ENCODE results near the gene PLXNB3.

The PLXNB3 gene

DNA sequence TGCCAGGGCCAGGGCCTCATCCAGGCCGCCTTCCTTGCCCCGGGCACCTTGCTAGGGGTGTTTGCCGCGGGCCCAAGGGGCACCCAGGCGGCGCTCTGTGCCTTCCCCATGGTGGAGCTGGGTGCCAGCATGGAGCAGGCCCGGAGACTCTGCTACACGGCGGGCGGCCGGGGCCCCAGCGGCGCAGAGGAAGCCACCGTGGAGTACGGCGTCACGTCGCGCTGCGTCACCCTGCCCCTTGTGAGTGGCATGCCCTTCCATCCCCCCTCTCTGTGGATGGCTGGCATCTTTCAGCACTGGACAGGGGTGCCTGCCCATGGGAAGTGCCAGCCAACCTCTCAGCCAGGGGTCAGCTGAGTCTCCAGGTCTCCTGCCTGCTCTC, 3.6 kb downstream of the PLXNB3 start:
- H3K9me3 ChIP-seq (replicated peaks; ENCODE audit: insufficient read depth, low read length): no peaks in the 10 kb centered on the region
- H2AFZ ChIP-seq (ENCODE audit: low read length): no peak overlapping the region
- no peaks in the 10 kb centered on the region for H3K4me1 ChIP-seq (ENCODE audit: low read length)

GRCh38 chrX:153768311-153769157, 4.5 kb downstream of the PLXNB3 start:
- no peaks in the 10 kb centered on the region for H3K36me3 ChIP-seq (replicated peaks; ENCODE audit: insufficient read depth, low read length)
- H3K4me1 ChIP-seq (ENCODE audit: low read length): no peaks in the 10 kb centered on the region
- TF ChIP-seq EZH2phosphoT487 (IDR thresholded peaks at IDR 0.05; ENCODE audit: low read length): no peak
- TF ChIP-seq, protein P1, sequence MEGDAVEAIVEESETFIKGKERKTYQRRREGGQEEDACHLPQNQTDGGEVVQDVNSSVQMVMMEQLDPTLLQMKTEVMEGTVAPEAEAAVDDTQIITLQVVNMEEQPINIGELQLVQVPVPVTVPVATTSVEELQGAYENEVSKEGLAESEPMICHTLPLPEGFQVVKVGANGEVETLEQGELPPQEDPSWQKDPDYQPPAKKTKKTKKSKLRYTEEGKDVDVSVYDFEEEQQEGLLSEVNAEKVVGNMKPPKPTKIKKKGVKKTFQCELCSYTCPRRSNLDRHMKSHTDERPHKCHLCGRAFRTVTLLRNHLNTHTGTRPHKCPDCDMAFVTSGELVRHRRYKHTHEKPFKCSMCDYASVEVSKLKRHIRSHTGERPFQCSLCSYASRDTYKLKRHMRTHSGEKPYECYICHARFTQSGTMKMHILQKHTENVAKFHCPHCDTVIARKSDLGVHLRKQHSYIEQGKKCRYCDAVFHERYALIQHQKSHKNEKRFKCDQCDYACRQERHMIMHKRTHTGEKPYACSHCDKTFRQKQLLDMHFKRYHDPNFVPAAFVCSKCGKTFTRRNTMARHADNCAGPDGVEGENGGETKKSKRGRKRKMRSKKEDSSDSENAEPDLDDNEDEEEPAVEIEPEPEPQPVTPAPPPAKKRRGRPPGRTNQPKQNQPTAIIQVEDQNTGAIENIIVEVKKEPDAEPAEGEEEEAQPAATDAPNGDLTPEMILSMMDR (IDR thresholded peaks at IDR 0.05; ENCODE audit: low read length): no peak
- no peak for TF ChIP-seq EZH2 (optimal IDR thresholded peaks at IDR 0.05; ENCODE audit: low read depth, low read length)
- H3K4me2 ChIP-seq (ENCODE audit: low read depth, low read length): no peak overlapping the region
- H3K79me2 ChIP-seq (ENCODE audit: low read length): no peaks in the 10 kb centered on the region
- no peak for DNase-seq
- no peaks in the 10 kb centered on the region for H3K9me3 ChIP-seq (replicated peaks; ENCODE audit: insufficient read depth, low read length)
- H3F3A ChIP-seq (ENCODE audit: insufficient read depth, low read length): no peaks in the 10 kb centered on the region
- H2AFZ ChIP-seq (ENCODE audit: low read length): no peak overlapping the region
- H3K27ac ChIP-seq (ENCODE audit: low read length): no peak overlapping the region
- no peak overlapping the region for H3K9ac ChIP-seq (ENCODE audit: low read length)
- H3K9me2 ChIP-seq (replicated peaks; ENCODE audit: insufficient read depth, low read length): no peaks in the 10 kb centered on the region
- H4K20me1 ChIP-seq (ENCODE audit: insufficient read depth, low read length): no peaks in the 10 kb centered on the region
- peaks cover 25% of the 10 kb centered on the region for H3K27me3 ChIP-seq (replicated peaks; ENCODE audit: insufficient read depth, low read length)
- H3K4me3 ChIP-seq (ENCODE audit: low read length): no peak overlapping the region

More for the DNA sequence above, 3.6 kb downstream of the PLXNB3 start:
- Histone ChIP-seq H3K9ac (ENCODE audit: low read length) (no peak overlapping the region), H3K27me3 (replicated peaks; ENCODE audit: insufficient read depth, low read length) (peaks cover 25% of the 10 kb centered on the region), H3K27ac (ENCODE audit: low read length) (no peak overlapping the region), H3K4me2 (ENCODE audit: low read depth, low read length) (no peak overlapping the region), H3K4me3 (ENCODE audit: low read length) (no peak overlapping the region), H3K9me2 (replicated peaks; ENCODE audit: insufficient read depth, low read length) (no peaks in the 10 kb centered on the region), H4K20me1 (ENCODE audit: insufficient read depth, low read length) (no peaks in the 10 kb centered on the region), H3F3A (ENCODE audit: insufficient read depth, low read length) (no peaks in the 10 kb centered on the region), H3K36me3 (replicated peaks; ENCODE audit: insufficient read depth, low read length) (no peaks in the 10 kb centered on the region), H3K79me2 (ENCODE audit: low read length) (no peaks in the 10 kb centered on the region)
- DNase-seq: no peak
- TF ChIP-seq, protein P1 (IDR thresholded peaks at IDR 0.05; ENCODE audit: low read length): no peak
- no peak for TF ChIP-seq EZH2phosphoT487 (IDR thresholded peaks at IDR 0.05; ENCODE audit: low read length)
- no peak for TF ChIP-seq EZH2 (optimal IDR thresholded peaks at IDR 0.05; ENCODE audit: low read depth, low read length)

- peaks cover 25% of the 10 kb centered on the region for H3K27me3 ChIP-seq (replicated peaks; ENCODE audit: insufficient read depth, low read length)
- H3K4me3 ChIP-seq (ENCODE audit: low read length): no peak overlapping the region
- H3F3A ChIP-seq (ENCODE audit: insufficient read depth, low read length): no peaks in the 10 kb centered on the region
- no peak overlapping the region for H3K27ac ChIP-seq (ENCODE audit: low read length)
- TF ChIP-seq EZH2 (optimal IDR thresholded peaks at IDR 0.05; ENCODE audit: low read depth, low read length) (no peak), EZH2phosphoT487 (IDR thresholded peaks at IDR 0.05; ENCODE audit: low read length) (no peak)
- TF ChIP-seq, protein P1 (IDR thresholded peaks at IDR 0.05; ENCODE audit: low read length): no peak
- H3K9ac ChIP-seq (ENCODE audit: low read length): no peak overlapping the region
- H3K9me2 ChIP-seq (replicated peaks; ENCODE audit: insufficient read depth, low read length): no peaks in the 10 kb centered on the region
- DNase-seq: no peak
- no peaks in the 10 kb centered on the region for H3K9me3 ChIP-seq (replicated peaks; ENCODE audit: insufficient read depth, low read length)
- no peaks in the 10 kb centered on the region for H4K20me1 ChIP-seq (ENCODE audit: insufficient read depth, low read length)
- H3K36me3 ChIP-seq (replicated peaks; ENCODE audit: insufficient read depth, low read length): no peaks in the 10 kb centered on the region
- H3K79me2 ChIP-seq (ENCODE audit: low read length): no peaks in the 10 kb centered on the region
- no peaks in the 10 kb centered on the region for H3K4me1 ChIP-seq (ENCODE audit: low read length)
- no peak overlapping the region for H2AFZ ChIP-seq (ENCODE audit: low read length)
- no peak overlapping the region for H3K4me2 ChIP-seq (ENCODE audit: low read depth, low read length)
Observed at GRCh38 chrX:153769158-153769864, 5.3 kb downstream of the PLXNB3 start.

All from MM.1S (cell line).